DOHH2 (cell line): Measurements from ENCODE around the gene NEURL1.

Experiments used
- H3F3A ChIP-seq: fragments of 200-600 bp; sonication (generic), shearing (Covaris generic); 2 replicates; pipeline ENCODE4 v1.6.0; 2016; ENCODE audit warnings: antibody characterized with exemption, mild to moderate bottlenecking; ENCODE audit not compliant: control insufficient read depth, insufficient read depth
- H3K27ac ChIP-seq: fragments of 200-600 bp; sonication (generic); 2 replicates; pipeline ENCODE4 v1.5.1; 2014; ENCODE audit warnings: low read depth, mild to moderate bottlenecking, low read length, moderate library complexity
- H3K27me3 ChIP-seq: fragments of 200-600 bp; sonication (generic); 2 replicates; pipeline ENCODE4 v1.6.1; 2014; ENCODE audit warnings: mild to moderate bottlenecking, low read length, mixed read lengths; ENCODE audit not compliant: control insufficient read depth
- H3K36me3 ChIP-seq: fragments of 200-600 bp; sonication (generic); 2 replicates; pipeline ENCODE4 v1.6.1; 2014; ENCODE audit warnings: mild to moderate bottlenecking, low read length, moderate library complexity, mixed read lengths; ENCODE audit not compliant: control insufficient read depth
- H3K4me1 ChIP-seq: fragments of 200-600 bp; sonication (generic); 2 replicates; pipeline ENCODE4 v1.6.1; 2014; ENCODE audit warnings: mild to moderate bottlenecking, low read length, mixed read lengths; ENCODE audit not compliant: control insufficient read depth
- H3K4me2 ChIP-seq: fragments of 200-600 bp; sonication (generic); 2 replicates; pipeline ENCODE4 v1.6.0; 2014; ENCODE audit warnings: mild to moderate bottlenecking, low read length, moderate library complexity
- H3K4me3 ChIP-seq: fragments of 200-600 bp; sonication (generic); 2 replicates; pipeline ENCODE4 v1.5.1; 2014; ENCODE audit warnings: mild to moderate bottlenecking, low read length, mixed read lengths
- H3K79me2 ChIP-seq: fragments of 200-600 bp; sonication (generic); 2 replicates; pipeline ENCODE4 v1.6.1; 2014; ENCODE audit warnings: mild to moderate bottlenecking, low read length, mixed read lengths; ENCODE audit not compliant: control insufficient read depth
- H3K9me2 ChIP-seq: fragments of 200-600 bp; sonication (generic); replicated peaks from 2 replicates; pipeline ENCODE4 v1.6.1; 2014; ENCODE audit warnings: mild to moderate bottlenecking, low read length, mixed read lengths; ENCODE audit not compliant: control insufficient read depth
- H3K9me3 ChIP-seq: fragments of 200-600 bp; sonication (generic); 2 replicates; pipeline ENCODE4 v1.6.1; 2014; ENCODE audit warnings: antibody characterized with exemption, low read length, mixed read lengths; ENCODE audit not compliant: control insufficient read depth, insufficient read depth
- H4K20me1 ChIP-seq: fragments of 200-600 bp; sonication (generic); 2 replicates; pipeline ENCODE4 v1.6.0; 2014; ENCODE audit warnings: low read depth, mild to moderate bottlenecking, antibody characterized with exemption, low read length, moderate library complexity; ENCODE audit not compliant: control insufficient read depth, insufficient read depth
- EZH2phosphoT487 ChIP-seq: fragments of 200-600 bp; sonication (generic); IDR thresholded peaks from 2 replicates; pipeline ENCODE4 v1.6.1; 2017; ENCODE audit warnings: borderline replicate concordance, mild to moderate bottlenecking, antibody characterized with exemption, low read length, moderate library complexity, mixed read lengths
- TF ChIP-seq, protein P1 (sequence below): fragments of 200-600 bp; sonication (generic); IDR thresholded peaks from one replicate; pipeline ENCODE4 v1.5.1; 2014; ENCODE audit warnings: antibody characterized with exemption, mild to moderate bottlenecking, low read depth, low read length; ENCODE audit not compliant: poor library complexity, severe bottlenecking

NEURL1 gene

DNA sequence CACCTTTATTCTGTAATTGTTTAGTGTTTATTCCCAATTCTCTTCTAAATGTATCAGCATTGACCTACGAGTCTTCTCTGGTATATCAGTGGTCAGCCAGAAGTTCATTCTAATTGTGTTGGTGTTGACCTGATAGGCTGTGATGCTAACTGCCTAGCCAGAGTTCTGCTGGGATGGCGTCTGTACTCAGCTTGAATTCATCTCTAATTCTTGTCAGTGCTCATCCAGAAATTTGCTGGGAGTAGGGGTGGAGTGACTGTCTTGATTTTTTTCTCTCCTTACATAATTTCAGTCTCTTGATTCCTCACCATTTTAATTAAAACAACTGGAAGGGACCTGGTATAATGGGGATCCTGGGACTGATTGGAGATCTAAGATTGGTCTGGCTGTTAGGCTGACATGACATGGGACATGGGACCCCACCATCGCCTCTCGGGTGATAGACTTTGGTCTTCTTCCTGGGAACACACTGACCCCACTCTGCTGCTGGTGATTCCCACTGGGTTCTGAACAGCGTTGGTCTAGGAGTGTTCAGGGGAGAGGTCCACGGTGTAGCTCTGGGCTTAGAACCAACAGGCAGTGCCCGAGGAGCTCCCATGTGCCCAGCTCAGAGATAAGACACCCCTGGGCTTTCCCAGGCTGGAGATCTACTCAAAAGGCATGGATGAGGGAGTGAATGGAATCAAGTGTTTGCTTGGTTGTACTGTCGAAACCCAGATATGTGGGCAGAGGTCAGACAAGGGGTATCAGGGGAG, 3.8 kb downstream of the NEURL1 start:
- Histone ChIP-seq H3K4me3 (no peak overlapping the region), H4K20me1 (no peaks in the 10 kb centered on the region), H3K79me2 (no peaks in the 10 kb centered on the region), H3K9me2 (no peaks in the 10 kb centered on the region), H3F3A (no peaks in the 10 kb centered on the region), H3K4me2 (no peak overlapping the region), H3K4me1 (peaks cover 10% of the 10 kb centered on the region), H3K27me3 (peaks cover 68% of the 10 kb centered on the region), H3K27ac (no peak overlapping the region), H3K36me3 (no peaks in the 10 kb centered on the region), H3K9me3 (no peaks in the 10 kb centered on the region)
- TF ChIP-seq EZH2phosphoT487: no peak

DNA sequence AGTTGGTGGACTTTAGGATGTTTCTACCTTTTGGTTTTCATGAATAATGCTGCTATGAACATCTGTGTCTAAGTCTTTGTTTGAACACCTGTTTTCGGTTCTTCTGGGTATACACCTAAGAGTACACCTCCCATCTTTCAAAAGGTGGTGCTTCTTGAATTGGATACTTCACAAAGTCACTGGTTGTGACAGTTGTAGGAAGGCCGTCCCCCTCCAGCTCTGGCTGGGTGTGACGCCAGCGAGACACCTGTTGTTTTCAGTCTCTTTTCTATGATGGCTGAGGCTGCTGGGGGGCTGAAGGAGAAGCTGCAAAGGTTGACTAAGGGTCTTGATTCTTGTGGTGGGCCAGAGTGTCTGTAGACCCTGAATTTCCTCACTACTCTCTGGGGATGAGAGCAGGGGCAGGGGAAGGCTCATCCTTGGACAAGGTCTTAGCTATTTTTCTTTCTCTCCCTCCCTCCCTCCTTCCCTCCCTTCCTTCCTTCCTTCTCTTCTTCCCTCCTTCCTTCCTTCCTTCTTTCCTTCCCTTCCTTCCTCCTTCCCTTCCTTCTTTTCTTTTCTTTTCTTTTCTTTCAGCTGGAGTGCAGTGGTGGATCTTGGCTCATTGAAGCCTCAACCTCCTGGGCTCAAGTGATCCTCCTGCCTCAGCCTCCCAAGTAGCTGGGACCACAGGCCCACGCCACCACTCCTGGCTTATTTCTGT, 5.6 kb downstream of the NEURL1 start:
- no peaks in the 10 kb centered on the region for H4K20me1 ChIP-seq
- no peaks in the 10 kb centered on the region for H3K9me3 ChIP-seq
- no peaks in the 10 kb centered on the region for H3K79me2 ChIP-seq
- peaks cover 5% of the 10 kb centered on the region for H3K4me1 ChIP-seq
- H3K4me3 ChIP-seq: no peak overlapping the region
- peaks cover 61% of the 10 kb centered on the region for H3K27me3 ChIP-seq
- H3F3A ChIP-seq: no peaks in the 10 kb centered on the region
- no peaks in the 10 kb centered on the region for H3K36me3 ChIP-seq
- no peak overlapping the region for H3K4me2 ChIP-seq
- no peak overlapping the region for H3K27ac ChIP-seq
- H3K9me2 ChIP-seq: no peaks in the 10 kb centered on the region
- TF ChIP-seq EZH2phosphoT487: no peak
- TF ChIP-seq, protein P1, sequence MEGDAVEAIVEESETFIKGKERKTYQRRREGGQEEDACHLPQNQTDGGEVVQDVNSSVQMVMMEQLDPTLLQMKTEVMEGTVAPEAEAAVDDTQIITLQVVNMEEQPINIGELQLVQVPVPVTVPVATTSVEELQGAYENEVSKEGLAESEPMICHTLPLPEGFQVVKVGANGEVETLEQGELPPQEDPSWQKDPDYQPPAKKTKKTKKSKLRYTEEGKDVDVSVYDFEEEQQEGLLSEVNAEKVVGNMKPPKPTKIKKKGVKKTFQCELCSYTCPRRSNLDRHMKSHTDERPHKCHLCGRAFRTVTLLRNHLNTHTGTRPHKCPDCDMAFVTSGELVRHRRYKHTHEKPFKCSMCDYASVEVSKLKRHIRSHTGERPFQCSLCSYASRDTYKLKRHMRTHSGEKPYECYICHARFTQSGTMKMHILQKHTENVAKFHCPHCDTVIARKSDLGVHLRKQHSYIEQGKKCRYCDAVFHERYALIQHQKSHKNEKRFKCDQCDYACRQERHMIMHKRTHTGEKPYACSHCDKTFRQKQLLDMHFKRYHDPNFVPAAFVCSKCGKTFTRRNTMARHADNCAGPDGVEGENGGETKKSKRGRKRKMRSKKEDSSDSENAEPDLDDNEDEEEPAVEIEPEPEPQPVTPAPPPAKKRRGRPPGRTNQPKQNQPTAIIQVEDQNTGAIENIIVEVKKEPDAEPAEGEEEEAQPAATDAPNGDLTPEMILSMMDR: no peak

DNA sequence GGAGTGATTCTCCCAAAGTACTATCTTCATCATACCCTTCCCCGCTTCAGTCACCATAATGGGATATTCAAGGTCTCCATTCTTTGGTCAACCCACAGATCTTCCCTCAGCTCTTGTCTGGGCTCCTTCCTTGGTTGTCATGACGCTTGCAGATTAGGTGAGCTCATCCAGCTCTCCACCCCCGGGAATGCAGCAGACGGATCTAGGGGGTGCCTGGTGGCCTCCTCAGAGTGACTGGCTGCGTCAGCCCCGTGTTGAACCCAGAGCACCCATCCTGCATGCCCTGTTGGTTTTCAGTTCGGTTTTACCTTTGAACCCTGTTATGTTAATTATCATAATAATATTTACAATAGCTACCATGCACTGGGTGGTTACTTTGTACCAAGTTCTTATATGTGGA, 6.4 kb downstream of the NEURL1 start:
- Histone ChIP-seq H3K4me3 (no peak overlapping the region), H3K36me3 (no peaks in the 10 kb centered on the region), H3F3A (no peaks in the 10 kb centered on the region), H3K4me2 (no peak overlapping the region), H3K27ac (no peak overlapping the region), H3K27me3 (peaks cover 56% of the 10 kb centered on the region), H3K4me1 (no peaks in the 10 kb centered on the region), H3K9me2 (no peaks in the 10 kb centered on the region), H4K20me1 (no peaks in the 10 kb centered on the region), H3K9me3 (no peaks in the 10 kb centered on the region), H3K79me2 (no peaks in the 10 kb centered on the region)
- TF ChIP-seq, protein P1: no peak
- TF ChIP-seq EZH2phosphoT487: no peak

DNA sequence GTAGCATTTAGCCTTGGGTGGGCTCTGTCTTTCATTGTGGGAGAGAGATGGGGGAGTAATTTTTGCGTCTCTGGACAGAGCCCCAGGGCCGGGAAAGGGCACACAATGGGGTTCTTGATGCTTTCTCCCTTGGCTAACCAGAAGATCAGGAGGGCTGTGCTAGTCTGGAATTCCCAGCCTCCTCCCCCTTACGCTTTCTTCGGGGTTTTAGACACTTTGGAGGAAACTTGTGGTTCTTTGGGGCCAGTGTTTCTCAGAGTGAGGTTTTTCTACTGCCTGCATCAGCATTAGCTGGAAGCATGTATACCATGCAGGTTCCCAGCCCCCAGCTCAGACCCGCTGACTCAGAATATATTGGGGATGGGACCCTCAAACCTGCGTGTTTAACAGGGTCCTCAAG, 7.0 kb downstream of the NEURL1 start:
- Histone ChIP-seq H4K20me1 (no peaks in the 10 kb centered on the region), H3K4me1 (no peaks in the 10 kb centered on the region), H3K79me2 (no peaks in the 10 kb centered on the region), H3K9me2 (no peaks in the 10 kb centered on the region), H3K4me2 (no peak overlapping the region), H3K9me3 (no peaks in the 10 kb centered on the region), H3K36me3 (no peaks in the 10 kb centered on the region), H3K27ac (no peak overlapping the region), H3K27me3 (peaks cover 50% of the 10 kb centered on the region), H3F3A (no peaks in the 10 kb centered on the region), H3K4me3 (no peak overlapping the region)
- no peak for TF ChIP-seq EZH2phosphoT487
- TF ChIP-seq, protein P1: no peak
